Gastroesophageal sphincter (tissue), 4 donors: Measurements from ENCODE around the gene RGS12. TPM values are rescaled to one million over a fixed set of nuclear protein-coding genes. Genes with fewer than 3 reads are reported as not detected.

Source experiments
- ATAC-seq: fragments of 150-250 bp; one replicate; pipeline ENCODE4 v1.9.1; 2016; ENCODE audit warnings: mild to moderate bottlenecking, moderate library complexity
- H3K27ac ChIP-seq, 4 donors: fragments of 200-600 bp; sonication (generic) in 3 of 4; 1 replicate in 3 of 4; 2 replicates in 1 of 4; pipeline ENCODE4 v1.5.1; 2016 to 2019
- H3K27me3 ChIP-seq: fragments of 200-600 bp; sonication (generic); one replicate; pipeline ENCODE4 v1.5.1; 2019
- H3K36me3 ChIP-seq, 2 donors: fragments of 200-600 bp; sonication (generic); one replicate each; pipeline ENCODE4 v1.5.1; 2019; ENCODE audit warnings: control low read depth in 1 of 2
- H3K4me1 ChIP-seq, 3 donors: fragments of 200-600 bp; sonication (generic); 1 replicate in 2 of 3; 2 replicates in 1 of 3; pipeline ENCODE4 v1.5.1; 2016 to 2019; ENCODE audit warnings: control low read depth in 2 of 3
- H3K4me3 ChIP-seq, 2 donors: fragments of 200-600 bp; sonication (generic); one replicate each; pipeline ENCODE4 v1.5.1; 2019; ENCODE audit warnings: mild to moderate bottlenecking in 1 of 2, moderate library complexity in 1 of 2
- H3K9me3 ChIP-seq, 3 donors: fragments of 200-600 bp; sonication (generic); one replicate each; pipeline ENCODE4 v1.5.1; 2017 to 2019; ENCODE audit warnings: control low read depth in 2 of 3
- CTCF ChIP-seq, 4 experiments: fragments of 200-600 bp in 2 of 4; fragments of 450-650 bp in 2 of 4; sonication (generic) in 1 of 4; IDR thresholded peaks; one replicate each; pipeline ENCODE4 v1.5.1; 2017 to 2019; ENCODE audit warnings: antibody characterized with exemption in 4 of 4, mild to moderate bottlenecking in 2 of 4, moderate library complexity in 2 of 4
- EP300 ChIP-seq: sonication (generic); formaldehyde crosslinking; IDR thresholded peaks from one replicate; pipeline ENCODE4 v1.6.1; 2017; ENCODE audit warnings: antibody characterized with exemption, mild to moderate bottlenecking
- POLR2A ChIP-seq, 2 donors: fragments of 450-650 bp; IDR thresholded peaks; one replicate each; pipeline ENCODE4 v1.6.1; 2017; ENCODE audit warnings: antibody characterized with exemption in 2 of 2, mild to moderate bottlenecking in 2 of 2, moderate library complexity in 1 of 2
- POLR2AphosphoS5 ChIP-seq: sonication (generic); formaldehyde crosslinking; IDR thresholded peaks from one replicate; pipeline ENCODE4 v1.6.1; 2017; ENCODE audit warnings: antibody characterized with exemption
- WGBS, 2 donors: methylation state at CpG; one replicate each; pipeline ENCODE4 v1.1.5; 2018; ENCODE audit warnings: low coverage in 1 of 2; 5-methylcytosine and 5-hydroxymethylcytosine counted together
- total RNA-seq, 4 donors: library from RNA; depleted of rRNA; stranded (reverse); fragments of >200 nt; gene quantifications; one replicate each; pipeline ENCODE4 v1.1.0, GENCODE V29; 2016

Gene RGS12
- total RNA-seq, 4 donors from 2014 or later, result 24.1 to 32.7 (median 29.1) TPM

DNA sequence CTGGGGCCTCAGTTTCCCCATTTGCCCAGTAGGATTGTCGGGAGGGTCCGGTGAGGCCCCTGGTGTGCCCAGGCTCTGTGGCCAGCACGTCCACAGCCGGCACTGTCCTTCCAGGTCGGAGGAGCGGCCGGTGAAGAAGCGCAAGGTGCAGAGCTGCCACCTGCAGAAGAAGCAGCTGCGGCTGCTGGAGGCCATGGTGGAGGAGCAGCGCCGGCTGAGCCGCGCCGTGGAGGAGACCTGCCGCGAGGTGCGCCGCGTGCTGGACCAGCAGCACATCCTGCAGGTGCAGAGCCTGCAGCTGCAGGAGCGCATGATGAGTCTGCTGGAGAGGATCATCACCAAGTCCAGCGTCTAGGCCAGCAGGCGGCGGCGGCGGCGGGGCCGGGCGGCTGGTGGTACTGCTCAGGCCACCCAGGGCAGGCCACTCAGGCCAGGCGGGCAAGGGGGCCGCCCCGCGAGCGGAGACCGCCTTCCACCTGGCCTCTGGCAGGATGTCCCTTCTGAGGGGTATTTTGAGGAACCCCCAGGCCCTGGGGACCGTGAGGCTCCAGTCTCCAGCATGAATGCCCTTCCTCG lies 37.1 kb upstream of the RGS12 start:
- 60% methylated on average over 1 of the region's 36 CpGs; no CpG with 5 or more reads in 1 of the 2 donors for WGBS, 2 donors
- Histone ChIP-seq H3K4me1 (peaks cover 0 to 7% (median 0%) of the 10 kb centered on the region in 3 donors), H3K27me3 (no peaks in the 10 kb centered on the region), H3K4me3 (no peak overlapping the region), H3K27ac (no peak overlapping the region), H3K36me3 (peaks cover 0 to 19% of the 10 kb centered on the region in 2 donors), H3K9me3 (no peaks in the 10 kb centered on the region)
- ATAC-seq, result no peak
- TF ChIP-seq CTCF (IDR thresholded peaks at IDR 0.05), result no peak
- TF ChIP-seq EP300, result no peak
- no peak for TF ChIP-seq POLR2AphosphoS5
- TF ChIP-seq POLR2A (IDR thresholded peaks at IDR 0.05), result no peak

- no peak overlapping the region for H3K27ac ChIP-seq
- no peaks in the 10 kb centered on the region for H3K4me1 ChIP-seq
- H3K27me3 ChIP-seq, result no peaks in the 10 kb centered on the region
- no peaks in the 10 kb centered on the region for H3K9me3 ChIP-seq
- 88% methylated on average over 12 of the region's 21 CpGs; no CpG with 5 or more reads in 1 of the 2 donors for WGBS, 2 donors
- H3K36me3 ChIP-seq, result peaks cover 0 to 19% of the 10 kb centered on the region in 2 donors
- TF ChIP-seq POLR2AphosphoS5 (no peak), CTCF (IDR thresholded peaks at IDR 0.05) (no peak), POLR2A (IDR thresholded peaks at IDR 0.05) (no peak), EP300 (no peak)
- ATAC-seq, result no peak
- H3K4me3 ChIP-seq, result no peak overlapping the region
Observed at GRCh38 chr4:3256230-3257102, 36.4 kb upstream of the RGS12 start.

GRCh38 chr4:3257103-3257555 lies 35.7 kb upstream of the RGS12 start:
- 92% methylated on average over 2 of the region's 9 CpGs; no CpG with 5 or more reads in 1 of the 2 donors for WGBS, 2 donors
- Histone ChIP-seq H3K4me1 (no peaks in the 10 kb centered on the region), H3K4me3 (no peak overlapping the region), H3K9me3 (no peaks in the 10 kb centered on the region), H3K27ac (no peak overlapping the region), H3K36me3 (peaks cover 0 to 19% of the 10 kb centered on the region in 2 donors), H3K27me3 (no peaks in the 10 kb centered on the region)
- TF ChIP-seq CTCF (IDR thresholded peaks at IDR 0.05) (no peak), POLR2AphosphoS5 (no peak), EP300 (no peak), POLR2A (IDR thresholded peaks at IDR 0.05) (no peak)
- ATAC-seq, result no peak

DNA sequence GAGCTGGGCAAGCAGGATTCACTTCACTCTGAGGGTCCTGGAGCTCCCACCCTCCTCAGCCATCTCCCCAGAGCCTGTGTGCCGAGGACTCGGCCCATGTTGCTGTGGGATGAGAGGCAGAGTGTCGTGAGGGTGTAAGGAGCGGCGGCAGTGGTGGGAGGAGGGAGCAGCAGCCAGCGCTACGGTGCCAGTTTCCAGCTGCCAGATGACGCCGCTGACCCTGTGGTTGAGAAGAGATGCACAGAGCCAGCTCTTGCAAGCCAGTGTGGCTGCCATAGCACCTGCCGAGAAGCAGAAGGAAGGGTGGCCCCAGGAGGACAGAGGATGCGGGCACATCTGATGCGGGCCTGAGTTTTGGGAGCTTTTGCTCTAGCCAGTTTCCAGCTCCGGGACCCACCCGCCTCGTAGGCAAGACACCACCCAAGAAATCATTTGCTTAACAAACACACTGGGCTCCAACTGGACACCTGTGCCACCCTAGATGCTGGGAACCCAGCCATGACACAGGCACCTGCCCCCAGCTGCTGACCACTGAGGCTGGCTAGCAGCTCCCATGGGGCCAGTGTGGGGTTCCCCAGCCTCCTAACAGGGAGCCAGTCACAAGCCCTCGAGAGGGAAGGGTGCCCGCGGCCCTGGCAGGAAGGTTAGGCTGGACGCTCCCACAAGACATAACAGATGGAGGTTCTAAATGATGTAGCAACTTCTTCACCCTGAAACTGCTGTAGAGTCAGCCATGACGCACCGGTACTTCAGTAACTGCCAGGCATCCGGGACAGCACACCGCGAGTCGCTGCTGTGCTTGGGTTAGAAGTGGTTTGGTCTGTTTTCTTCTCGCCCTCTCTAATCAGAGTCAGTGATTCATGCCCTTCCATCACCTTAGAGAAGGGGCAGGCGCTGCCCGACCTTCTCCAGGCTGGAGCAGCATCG lies 35.0 kb upstream of the RGS12 start:
- H3K9me3 ChIP-seq, result no peaks in the 10 kb centered on the region
- WGBS, 2 donors, result 83 to 88% methylated on average over 4 to 16 of the region's 29 CpGs
- TF ChIP-seq POLR2AphosphoS5 (no peak), POLR2A (IDR thresholded peaks at IDR 0.05) (no peak), CTCF (IDR thresholded peaks at IDR 0.05) (no peak), EP300 (no peak)

More for the DNA sequence above, 35.0 kb upstream of the RGS12 start:
- no peak overlapping the region for H3K27ac ChIP-seq
- ATAC-seq, result no peak
- peaks cover 0 to 19% of the 10 kb centered on the region in 2 donors for H3K36me3 ChIP-seq
- H3K4me1 ChIP-seq, result no peaks in the 10 kb centered on the region
- H3K4me3 ChIP-seq, result no peak overlapping the region
- no peaks in the 10 kb centered on the region for H3K27me3 ChIP-seq
